Measurements from ENCODE around the gene CGNL1.

Gene CGNL1

GRCh38 chr15:57571725-57572124 lies 195.4 kb downstream of the CGNL1 start:
- no peak for DNase-seq (ENCODE audit: low spot score)

DNA sequence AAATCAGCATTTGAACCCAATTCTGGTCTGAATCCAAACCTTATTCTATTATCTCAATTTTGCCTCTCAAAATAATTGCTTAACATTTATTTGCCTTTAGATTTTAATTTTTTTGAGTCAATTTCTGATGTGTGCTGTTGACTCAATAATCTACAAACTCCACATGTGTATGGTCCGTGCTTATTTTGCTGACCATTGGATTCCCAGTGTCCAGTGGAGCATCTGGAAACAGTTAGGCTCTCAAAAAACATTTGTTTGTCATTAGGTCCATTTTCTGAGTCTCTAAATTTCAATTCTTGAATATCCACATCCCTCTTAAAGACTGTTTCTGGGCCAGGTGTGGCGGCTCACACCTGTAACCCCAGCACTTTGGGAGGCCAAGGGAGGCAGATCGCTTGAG lies 196.2 kb downstream of the CGNL1 start:
- no peak for DNase-seq (ENCODE audit: low spot score)

- DNase-seq (ENCODE audit: low spot score), result no peak
Observed at GRCh38 chr15:57573151-57573550, 196.8 kb downstream of the CGNL1 start.

GRCh38 chr15:57575363-57575762 lies 199.1 kb downstream of the CGNL1 start:
- no peak for DNase-seq (ENCODE audit: low spot score)

GRCh38 chr15:57578288-57578900 lies 202.1 kb downstream of the CGNL1 start:
- DNase-seq (ENCODE audit: low spot score), result peak; percentile 42

DNA sequence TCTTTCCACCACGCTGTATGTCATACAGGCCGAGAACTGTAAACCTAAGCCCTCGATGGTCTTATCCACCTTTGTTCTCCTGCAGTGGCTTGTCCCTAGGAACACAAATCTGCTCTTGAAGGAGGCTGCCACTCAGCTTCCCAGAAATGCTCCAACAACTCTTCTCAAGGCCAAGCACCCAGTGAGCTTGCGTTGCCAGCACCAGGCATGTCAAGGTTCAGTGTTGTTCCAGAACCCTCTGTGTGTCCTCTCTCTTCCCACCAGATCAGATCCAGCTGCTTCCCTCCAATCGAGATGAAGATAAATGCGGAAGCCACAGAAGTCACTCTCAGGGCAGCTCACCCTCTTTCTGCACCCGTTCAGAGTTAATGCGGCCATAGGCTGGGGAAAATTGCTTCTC lies 204.1 kb downstream of the CGNL1 start:
- no peak for DNase-seq (ENCODE audit: low spot score)

DNA sequence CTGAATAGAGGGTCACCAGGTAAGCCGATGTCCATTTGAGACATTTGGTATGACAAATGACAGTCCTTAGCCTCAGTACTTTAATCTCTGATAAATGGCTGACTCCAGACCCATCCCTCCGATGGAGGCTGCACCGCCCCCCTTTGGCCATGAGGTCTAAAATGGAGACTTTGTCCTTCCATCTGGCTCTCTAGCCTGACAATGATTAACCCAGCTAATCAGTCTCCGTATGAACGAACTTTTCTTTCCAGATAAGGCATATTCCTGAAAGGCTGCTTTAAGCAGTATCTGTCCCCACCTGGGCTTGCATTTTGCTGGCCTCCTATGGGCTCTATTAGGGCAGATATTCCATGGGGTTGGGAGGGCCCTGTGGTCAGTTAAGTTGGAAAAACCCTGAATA lies 204.6 kb downstream of the CGNL1 start:
- DNase-seq (ENCODE audit: low spot score), result no peak

- DNase-seq (ENCODE audit: low spot score), result no peak
Observed at GRCh38 chr15:57582090-57582489, 205.8 kb downstream of the CGNL1 start.

- DNase-seq (ENCODE audit: low spot score), result no peak
Observed at GRCh38 chr15:57583282-57583681, 207.0 kb downstream of the CGNL1 start.

DNA sequence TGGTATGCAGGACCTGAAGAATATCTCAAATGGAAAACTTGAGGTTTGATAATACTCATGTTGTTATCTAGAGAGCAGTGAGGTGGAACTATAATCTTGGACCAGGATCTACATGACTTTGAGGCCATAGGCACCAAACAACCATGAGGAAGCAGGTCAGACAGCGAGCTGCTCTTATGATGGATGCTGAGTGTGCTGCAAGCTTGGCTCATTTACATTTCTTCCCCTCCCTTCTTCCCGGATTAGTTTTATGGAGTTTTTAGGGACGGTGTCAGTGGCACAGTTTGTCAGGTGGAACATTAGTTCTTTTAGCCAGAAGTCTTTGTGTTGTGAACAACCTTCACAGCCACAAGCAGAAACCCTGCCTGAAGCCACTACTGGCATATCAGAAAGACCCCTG lies 207.4 kb downstream of the CGNL1 start:
- DNase-seq (ENCODE audit: low spot score), result no peak

- no peak for DNase-seq (ENCODE audit: low spot score)
Observed at GRCh38 chr15:57586661-57587424, 210.5 kb downstream of the CGNL1 start.

- no peak for DNase-seq (ENCODE audit: low spot score)
Observed at GRCh38 chr15:57589281-57589680, 213.0 kb downstream of the CGNL1 start.

DNA sequence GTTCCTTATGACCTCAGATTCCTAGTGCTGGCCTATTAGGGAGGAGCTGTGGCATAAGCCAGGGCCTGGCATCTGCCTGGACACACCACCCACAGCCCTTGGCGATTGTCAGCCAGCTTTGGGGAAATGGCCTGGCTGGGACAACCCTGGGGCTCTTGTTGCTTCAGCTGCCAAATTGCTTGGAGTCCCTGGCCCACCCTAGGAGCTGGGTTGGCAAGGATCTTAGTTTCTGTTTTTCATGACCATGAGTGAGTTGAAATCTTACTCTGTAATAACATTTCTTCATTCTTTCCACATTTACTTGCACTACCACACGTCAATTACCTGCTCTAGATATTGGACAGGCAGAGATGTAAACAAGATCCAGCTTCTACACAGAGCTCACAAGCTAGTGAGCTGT lies 213.4 kb downstream of the CGNL1 start:
- no peak for DNase-seq (ENCODE audit: low spot score)

GRCh38 chr15:57591237-57591821 lies 215.0 kb downstream of the CGNL1 start:
- DNase-seq (ENCODE audit: low spot score), result no peak

DNA sequence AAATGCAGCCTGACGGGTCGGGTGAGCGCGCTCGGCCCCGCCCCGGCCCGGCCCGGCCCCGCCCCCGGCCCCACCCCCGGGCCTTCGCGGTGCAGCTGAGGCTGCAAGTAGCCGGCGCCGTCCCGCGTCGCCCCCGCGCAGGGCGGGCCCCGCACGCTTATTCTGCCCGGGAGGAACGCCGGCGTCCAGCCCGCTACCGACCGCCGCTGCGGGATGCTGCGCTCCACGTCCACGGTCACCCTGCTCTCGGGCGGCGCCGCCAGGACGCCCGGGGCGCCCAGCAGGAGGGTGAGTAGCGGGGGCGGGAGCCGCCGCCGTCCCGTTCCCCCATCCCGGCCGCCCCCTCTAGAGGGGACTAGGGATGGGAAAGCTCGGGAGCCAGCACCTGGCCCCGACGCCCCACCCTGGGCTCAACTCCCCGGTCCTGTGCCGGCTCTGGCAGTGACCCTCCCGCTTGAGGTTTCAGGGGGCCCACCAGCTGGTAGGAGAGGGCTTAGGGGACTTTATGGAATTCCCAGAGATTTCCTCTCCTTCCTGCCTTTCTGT lies 215.6 kb downstream of the CGNL1 start, which contains the start of gene MYZAP:
Gene MYZAP, plus strand, starts transcription at position 83 of the 546 bp plus-strand sequence. Its CDS starts 131 bp downstream, at position 214.
- DNase-seq (ENCODE audit: low spot score), result peak; percentile 75

- no peak for DNase-seq (ENCODE audit: low spot score)
Observed at GRCh38 chr15:57592426-57592825, 216.1 kb downstream of the CGNL1 start.

GRCh38 chr15:57592836-57593420 lies 216.6 kb downstream of the CGNL1 start:
- no peak for DNase-seq (ENCODE audit: low spot score)

DNA sequence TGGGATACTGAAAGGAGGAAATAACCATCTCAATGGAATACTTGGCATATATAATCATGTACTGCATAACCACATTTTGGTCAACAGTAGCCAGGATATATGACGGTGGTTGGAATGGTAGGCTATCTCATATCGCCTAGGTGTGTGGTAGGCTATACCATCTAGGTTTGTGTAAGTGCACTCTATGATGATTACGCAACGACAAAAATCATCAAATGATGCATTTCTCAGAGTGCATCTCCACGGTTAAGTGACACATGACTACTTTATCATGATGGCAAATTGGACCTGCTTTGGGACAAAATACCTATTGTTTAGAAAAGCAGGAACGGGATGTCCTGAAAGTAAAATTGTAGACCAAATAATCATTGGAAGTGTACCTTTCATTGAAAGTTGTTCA lies 218.2 kb downstream of the CGNL1 start:
- DNase-seq (ENCODE audit: low spot score), result no peak

GRCh38 chr15:57595011-57595866 lies 218.9 kb downstream of the CGNL1 start:
- DNase-seq (ENCODE audit: low spot score), result no peak

GRCh38 chr15:57596301-57596855 lies 220.1 kb downstream of the CGNL1 start:
- no peak for DNase-seq (ENCODE audit: low spot score)

- DNase-seq (ENCODE audit: low spot score), result peak; percentile 36
Observed at GRCh38 chr15:57596978-57597377, 220.7 kb downstream of the CGNL1 start.

Data from LoVo (cell line).